SW480 (cell line): ENCODE data around the gene AUTS2.

Source experiments
- DNase-seq: peaks from one replicate; pipeline ENCODE4 v3.0.0-alpha.2; 2016; ENCODE audit warnings: low spot score

Gene AUTS2

DNA sequence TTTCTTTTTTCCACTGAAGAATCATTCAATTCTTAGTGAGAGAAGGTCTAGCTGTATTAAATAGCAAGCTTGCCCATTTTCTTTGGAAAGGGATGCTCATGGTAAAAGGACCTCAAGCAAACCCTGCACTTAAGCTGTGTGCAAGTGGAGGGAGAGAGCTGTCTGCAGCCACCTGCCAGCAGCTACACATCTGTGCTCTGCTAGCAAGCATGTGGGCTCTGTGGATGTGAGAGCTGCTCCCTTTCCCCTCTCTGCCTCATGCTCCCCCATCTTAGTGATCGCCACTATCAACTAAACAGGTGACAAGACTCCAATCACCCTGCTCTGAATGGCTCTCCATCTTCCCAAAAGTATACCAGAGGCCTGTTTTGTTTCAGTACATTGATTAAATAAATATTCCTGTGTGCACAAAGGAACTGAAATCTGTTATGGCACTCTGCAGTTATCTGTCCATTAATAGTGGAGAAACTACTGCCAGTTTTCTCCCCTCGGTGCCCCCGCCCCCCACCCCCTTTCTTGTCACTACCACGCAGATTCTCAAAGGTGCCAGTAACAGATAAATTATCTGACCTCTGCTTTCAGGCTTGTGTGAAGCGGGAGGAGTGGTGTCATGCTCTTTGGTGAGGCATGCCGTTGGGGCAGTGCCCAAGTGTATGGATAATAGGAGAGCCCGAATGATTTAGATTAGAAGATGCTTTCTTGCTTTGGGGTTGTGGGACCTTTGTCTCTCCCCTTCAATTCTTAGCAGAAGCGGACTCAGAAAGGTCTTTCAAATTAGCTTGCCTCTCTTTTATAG is 26.4 kb downstream of the AUTS2 start:
- no peak for DNase-seq

DNA sequence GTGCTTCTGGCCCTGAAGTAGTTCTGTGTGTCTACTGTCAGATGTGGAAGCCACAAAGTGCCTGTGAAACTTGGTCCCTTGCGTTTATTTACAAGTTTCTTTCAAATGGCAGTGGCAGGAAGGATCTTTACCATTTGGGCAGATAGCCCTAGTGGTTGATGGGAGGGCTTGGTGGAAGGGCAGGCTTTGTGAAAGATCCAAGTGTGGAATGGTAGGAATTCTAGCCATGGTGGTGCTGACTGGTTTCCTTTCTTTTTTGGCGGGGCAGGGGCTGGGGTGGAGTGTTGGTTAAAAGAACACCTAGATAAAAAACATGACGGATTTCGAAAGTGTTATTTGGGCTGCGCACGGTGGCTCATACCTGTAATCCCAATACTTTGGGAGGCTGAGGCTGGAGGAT is 27.0 kb downstream of the AUTS2 start:
- no peak for DNase-seq

- no peak for DNase-seq
Measured at GRCh38 chr7:69625798-69626197, 27.5 kb downstream of the AUTS2 start.

- DNase-seq: no peak
Measured at GRCh38 chr7:69630292-69630691, 32.0 kb downstream of the AUTS2 start.

GRCh38 chr7:69631131-69631530 is 32.9 kb downstream of the AUTS2 start:
- no peak for DNase-seq

DNA sequence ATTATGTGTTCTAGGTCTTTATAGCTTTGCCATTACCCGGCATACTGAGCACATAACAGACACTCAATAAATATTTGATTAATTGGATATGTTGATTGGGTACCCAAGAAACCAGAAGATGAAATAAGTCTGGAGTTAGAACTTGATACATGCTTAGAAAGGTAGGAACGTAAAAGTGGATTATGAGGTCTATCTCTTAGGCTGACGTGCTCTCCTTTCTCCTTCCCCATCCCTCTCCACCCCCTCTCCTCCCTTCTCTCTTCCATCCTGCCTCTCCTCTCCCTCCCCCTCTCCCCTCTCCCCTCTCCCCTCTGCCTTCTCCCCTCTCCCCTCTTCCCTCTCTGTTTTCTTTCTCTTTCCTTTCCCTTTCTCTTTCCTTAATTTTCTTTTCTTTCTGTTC is 34.0 kb downstream of the AUTS2 start:
- no peak for DNase-seq

- DNase-seq: no peak
Measured at GRCh38 chr7:69633122-69633831, 35.0 kb downstream of the AUTS2 start.

GRCh38 chr7:69635555-69636185 is 37.4 kb downstream of the AUTS2 start:
- DNase-seq: no peak

- no peak for DNase-seq
Measured at GRCh38 chr7:69638674-69639073, 40.4 kb downstream of the AUTS2 start.

DNA sequence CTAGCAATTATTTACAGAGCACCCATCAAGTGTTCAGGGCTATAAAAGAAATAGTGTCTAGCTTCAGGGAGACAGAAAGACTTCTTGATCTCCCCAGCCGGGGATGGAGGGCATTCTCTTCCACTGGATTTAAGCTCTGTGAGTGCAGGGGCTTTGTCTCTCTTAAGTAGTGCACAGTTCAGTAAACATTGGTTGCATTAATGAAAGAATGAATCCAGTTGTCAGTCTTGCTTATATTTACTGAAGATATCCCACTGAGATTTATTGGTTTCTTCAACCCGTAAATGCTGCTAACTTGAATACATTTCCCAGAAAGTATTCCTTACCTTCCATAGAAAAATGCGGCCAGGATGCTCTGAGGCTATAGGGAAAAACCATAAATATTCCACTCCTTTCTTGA is 41.9 kb downstream of the AUTS2 start:
- DNase-seq: no peak

DNA sequence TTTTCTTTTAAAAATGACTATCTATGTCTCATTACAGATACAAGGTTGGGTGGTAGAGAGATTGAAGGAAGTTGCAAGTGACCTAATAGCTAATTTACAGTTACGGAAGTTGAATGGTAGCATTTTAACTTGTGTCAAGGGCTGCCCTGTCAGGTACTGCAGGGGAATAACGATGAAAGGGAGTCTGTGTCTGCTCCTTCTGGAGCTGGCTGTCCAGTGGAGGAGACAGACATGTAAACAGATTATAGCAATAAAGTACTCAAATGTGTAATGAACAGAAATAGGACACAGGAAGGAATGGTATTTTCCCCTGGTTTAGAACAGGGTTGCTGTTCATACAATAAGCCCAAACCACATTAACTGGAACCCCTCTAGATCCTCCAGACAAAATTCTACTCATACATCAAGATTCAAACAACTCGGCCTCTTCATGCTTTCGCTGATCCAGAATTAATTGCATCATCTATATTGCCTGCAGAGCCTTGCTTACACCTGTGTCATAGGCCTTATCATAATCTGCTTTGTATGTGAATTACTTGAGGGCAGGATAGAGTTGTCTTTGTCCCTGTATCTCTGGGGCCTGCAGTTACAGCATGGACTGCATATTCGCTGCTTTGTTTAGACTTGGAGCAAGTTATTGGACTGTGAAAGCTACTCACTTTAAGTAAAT is 42.8 kb downstream of the AUTS2 start:
- peak; percentile 11 for DNase-seq

- no peak for DNase-seq
Measured at GRCh38 chr7:69643265-69643664, 45.0 kb downstream of the AUTS2 start.

DNA sequence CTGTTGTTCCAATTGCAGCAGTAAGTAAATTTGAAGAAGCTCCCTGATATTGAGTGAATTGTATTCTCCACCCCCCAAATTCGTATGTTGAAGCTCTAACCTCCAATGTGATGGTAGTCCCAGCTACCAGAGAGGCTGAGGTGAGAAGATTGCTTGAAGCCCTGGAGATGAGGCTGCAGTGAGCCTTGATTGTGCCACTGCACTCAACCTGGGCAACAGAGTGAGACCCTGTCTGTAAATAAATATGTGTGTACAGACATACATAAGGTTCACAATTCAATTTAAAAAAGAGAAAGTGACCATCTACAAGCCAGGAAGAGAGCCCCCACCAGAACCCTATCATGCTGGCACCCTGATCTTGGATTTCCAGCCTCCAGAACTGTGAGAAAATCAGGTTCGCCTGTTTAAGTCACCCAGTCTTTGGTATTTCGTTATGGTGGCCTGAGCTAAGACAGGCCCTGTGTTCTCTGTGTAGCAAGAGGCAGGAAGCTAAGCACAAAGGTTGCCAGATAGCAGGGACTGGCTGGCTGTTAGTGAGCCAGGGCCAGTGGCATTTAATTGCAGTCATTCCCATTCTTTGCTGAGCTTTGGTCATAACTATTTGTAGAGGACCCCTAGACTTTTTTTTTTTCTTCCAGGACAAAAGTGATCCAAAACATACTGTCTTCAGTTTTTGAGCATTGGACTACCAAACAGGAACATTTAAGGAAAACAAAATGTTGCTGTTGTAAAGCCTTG is 45.6 kb downstream of the AUTS2 start:
- no peak for DNase-seq

DNA sequence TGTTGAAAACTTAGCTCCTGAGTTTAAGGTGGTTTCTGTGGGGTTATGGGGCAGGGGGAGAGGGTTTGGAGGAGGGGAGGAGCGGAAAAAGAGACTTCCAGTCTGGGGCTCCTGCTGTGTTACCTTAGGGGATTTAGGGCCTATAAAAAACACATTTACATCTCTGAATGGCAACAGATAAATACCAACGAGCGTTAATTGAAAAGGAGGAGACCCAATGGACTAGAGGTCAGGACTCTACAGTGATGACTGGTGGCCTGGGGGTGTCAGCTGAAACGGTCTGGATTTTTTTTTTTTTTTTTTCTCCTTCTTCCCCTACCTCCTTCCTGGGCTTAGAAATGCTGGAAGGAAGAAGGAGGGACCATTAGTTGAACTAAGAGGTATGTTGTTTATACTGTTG is 47.4 kb downstream of the AUTS2 start:
- DNase-seq: no peak

DNA sequence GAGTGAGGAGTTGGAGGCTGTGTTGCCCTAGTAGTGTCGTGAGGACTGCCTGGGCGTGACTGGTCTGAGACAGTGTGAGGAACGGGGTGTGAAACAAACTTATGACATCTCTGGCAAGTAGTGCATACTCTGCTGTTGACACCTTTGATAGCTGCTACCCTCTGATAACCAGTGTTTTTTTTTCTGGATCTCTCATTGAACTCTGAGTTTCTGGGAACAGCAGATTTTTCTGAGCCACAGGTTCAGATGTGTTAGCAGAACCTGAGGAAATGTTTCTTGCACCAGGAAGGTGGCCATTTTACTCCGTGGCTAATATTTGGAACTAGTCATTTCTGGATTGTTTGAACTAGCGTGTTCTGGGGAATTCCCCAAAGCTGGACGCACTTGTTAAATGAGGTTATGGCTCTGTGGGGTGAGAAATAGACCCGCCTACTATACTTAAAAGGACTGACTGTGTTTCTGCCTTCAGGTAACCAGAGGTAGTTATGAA is 52.9 kb downstream of the AUTS2 start:
- DNase-seq: no peak

GRCh38 chr7:69652947-69653701 is 54.8 kb downstream of the AUTS2 start:
- DNase-seq: no peak

DNA sequence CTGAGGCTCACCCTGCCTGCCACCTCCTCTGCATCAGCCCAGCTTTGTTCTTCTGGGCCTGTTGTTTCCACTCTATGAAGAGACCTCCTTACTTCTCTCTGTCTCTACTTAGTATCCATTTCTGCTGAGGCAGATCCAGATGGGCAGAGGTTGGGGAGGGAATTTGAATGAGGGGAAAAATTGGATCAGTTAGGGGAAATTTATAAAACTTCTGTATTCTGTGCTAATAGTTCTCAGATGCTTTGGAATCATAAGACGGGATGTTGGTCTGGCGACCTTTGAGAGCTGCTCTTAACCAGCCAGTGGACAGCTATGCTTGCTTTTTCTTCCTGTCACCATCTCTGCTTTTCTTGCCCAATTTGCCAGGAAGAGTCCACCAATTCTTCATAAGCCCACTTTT is 55.5 kb downstream of the AUTS2 start:
- DNase-seq: no peak

DNA sequence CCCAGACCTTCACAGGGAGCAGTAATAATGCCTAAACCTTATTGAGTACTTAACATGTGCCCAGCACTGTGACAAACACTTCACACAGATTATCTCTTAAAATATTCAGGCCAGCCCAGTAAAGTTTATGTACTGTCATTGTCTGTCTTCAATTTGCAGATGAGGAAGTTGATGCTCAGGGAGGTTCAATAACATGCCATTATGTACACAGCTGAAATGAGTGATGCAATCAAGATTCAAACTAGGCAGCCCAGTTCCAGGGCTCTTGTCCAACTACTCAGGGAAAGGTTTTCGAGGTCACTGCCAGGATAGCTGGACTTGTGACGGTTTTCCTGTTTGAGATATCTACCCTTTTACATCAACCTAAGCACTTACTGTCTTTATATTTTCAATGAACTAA is 56.1 kb downstream of the AUTS2 start:
- no peak for DNase-seq

DNA sequence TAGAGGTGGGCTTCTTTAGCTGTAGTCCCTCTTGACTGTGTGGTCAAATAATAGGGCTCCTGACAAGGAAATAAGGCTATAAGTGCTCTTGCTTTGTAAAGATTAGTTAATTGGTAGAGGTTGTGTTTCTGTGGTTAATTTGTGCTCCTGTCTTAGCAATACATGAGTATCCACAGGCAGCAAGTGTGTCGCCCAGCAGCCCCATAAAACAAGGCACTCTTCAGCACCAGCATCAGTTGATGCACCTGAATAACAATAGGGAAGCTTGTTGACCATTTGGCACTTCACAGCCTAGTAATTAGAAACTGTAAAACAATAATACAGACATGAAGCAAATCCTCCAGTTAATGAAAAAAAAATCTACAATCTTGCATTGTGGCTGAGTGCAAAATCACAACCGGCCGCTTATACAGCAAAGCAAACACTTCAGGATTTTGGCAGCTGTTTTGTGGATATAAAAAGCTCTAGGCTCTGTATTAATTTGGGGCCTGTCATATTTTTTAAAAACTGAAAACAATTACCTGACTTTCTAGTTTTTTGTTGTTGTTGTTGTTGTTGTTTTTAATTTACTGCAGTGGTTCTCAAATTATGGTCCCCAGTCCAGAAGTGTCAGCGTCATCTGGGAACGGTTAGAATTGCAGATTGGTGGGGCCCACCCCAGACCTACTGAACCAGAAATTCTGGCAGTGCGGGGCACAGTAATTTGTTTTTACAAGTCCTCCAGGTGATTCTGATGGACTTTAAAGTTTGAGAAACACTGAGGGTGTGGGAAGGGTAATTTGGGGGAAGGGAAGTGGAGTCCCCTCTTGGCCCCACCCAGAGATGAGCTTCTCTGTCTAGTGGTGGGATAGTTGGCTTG is 56.8 kb downstream of the AUTS2 start:
- DNase-seq: no peak

DNA sequence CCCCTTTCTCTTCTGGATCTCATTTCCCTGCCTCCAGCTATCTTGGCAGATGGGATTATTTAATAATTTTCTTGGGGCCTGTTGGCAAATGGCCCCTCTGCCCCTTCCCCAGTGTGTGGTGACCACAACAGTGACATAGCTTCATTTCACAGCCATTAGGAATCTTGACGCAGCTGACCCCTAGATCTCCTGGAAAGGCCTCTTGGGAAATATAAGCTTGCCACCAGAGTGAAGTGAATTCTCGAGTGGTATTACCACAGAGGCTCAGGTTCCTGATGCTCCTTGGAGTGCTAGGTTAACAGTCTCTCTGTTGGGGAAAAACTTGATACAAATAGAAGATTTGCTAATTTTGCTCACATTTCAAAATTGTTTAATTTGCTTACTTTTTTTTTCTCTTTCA is 57.8 kb downstream of the AUTS2 start:
- DNase-seq: no peak
